Caco-2 (cell line): Measurements from ENCODE around the gene SLC35F1. TPM values are rescaled to one million over a fixed set of nuclear protein-coding genes. Genes with fewer than 3 reads are reported as not detected.

Source experiments
- BruUV-seq: library from RNA; stranded (reverse); fragments of 400-500 nt; replicated peaks from 2 replicates; lab custom pipeline; 2021; lab: Mats Ljungman, UMichigan
- CTCF ChIA-PET: fragments of 300-600 bp; sonication (Branson Sonifier 250); formaldehyde crosslinking; loops from one replicate; lab custom pipeline; 2022; ENCODE audit warnings: antibody characterized with exemption; lab: Charles Lee
- POLR2A ChIA-PET: fragments of 300-600 bp; sonication (Branson Sonifier 250); formaldehyde crosslinking; loops from one replicate; lab custom pipeline; 2022; ENCODE audit warnings: antibody characterized with exemption; lab: Charles Lee
- DNase-seq, 2 experiments: peaks; one replicate each; pipeline versions ENCODE4 v3.0.0 to v3.0.0-alpha.2; 2020 to 2022
- H3K27me3 ChIP-seq: replicated peaks from 2 replicates; pipeline ENCODE4 v1.6.0; 2011; ENCODE audit warnings: low read length; ENCODE audit not compliant: control insufficient read depth, insufficient read depth
- H3K36me3 ChIP-seq: 2 replicates; pipeline ENCODE4 v1.5.1; 2011; ENCODE audit warnings: low read length; ENCODE audit not compliant: control insufficient read depth, insufficient read depth
- H3K4me1 ChIP-seq: fragments of 250-450 bp; sonication (Bioruptor Pico); 2 replicates; pipeline ENCODE4 v1.5.1; 2020; ENCODE audit warnings: mild to moderate bottlenecking
- H3K4me3 ChIP-seq: 2 replicates; pipeline ENCODE4 v1.5.1; 2011; ENCODE audit warnings: low read depth, mild to moderate bottlenecking, control low read depth, low read length
- H3K9me3 ChIP-seq: fragments of 250-450 bp; sonication (Bioruptor Pico); 2 replicates; pipeline ENCODE4 v1.5.1; 2020; ENCODE audit warnings: mild to moderate bottlenecking, moderate library complexity
- H3K27ac Mint-ChIP-seq: one replicate; pipeline ENCODE4 v1.8.0; 2022; ENCODE audit warnings: mixed read lengths; ENCODE audit not compliant: unreplicated experiment
- H3K27me3 Mint-ChIP-seq: one replicate; pipeline ENCODE4 v1.8.0; 2022; ENCODE audit warnings: mixed read lengths; ENCODE audit not compliant: insufficient read depth, unreplicated experiment
- H3K36me3 Mint-ChIP-seq: one replicate; pipeline ENCODE4 v1.8.0; 2022; ENCODE audit warnings: mild to moderate bottlenecking, mixed read lengths; ENCODE audit not compliant: insufficient read depth, unreplicated experiment
- H3K4me1 Mint-ChIP-seq: one replicate; pipeline ENCODE4 v1.8.0; 2022; ENCODE audit warnings: low read depth, mixed read lengths; ENCODE audit not compliant: unreplicated experiment
- H3K4me3 Mint-ChIP-seq: one replicate; pipeline ENCODE4 v1.8.0; 2022; ENCODE audit warnings: mild to moderate bottlenecking, moderate library complexity, mixed read lengths; ENCODE audit not compliant: unreplicated experiment
- H3K9me3 Mint-ChIP-seq: one replicate; pipeline ENCODE4 v1.8.0; 2022; ENCODE audit warnings: mixed read lengths; ENCODE audit not compliant: unreplicated experiment
- intact Hi-C: fragments of 100-400 bp; cut with micrococcal nuclease; formaldehyde crosslinking; loops from one replicate; pipeline ENCODE4 v1.10.0; 2022; ENCODE audit not compliant: unreplicated experiment
- total RNA-seq: library from RNA; stranded (reverse); gene quantifications from 2 replicates; pipeline ENCODE4 v1.2.3, GENCODE V29; 2022
- TF ChIP-seq, protein P1 (sequence below), 2 experiments: fragments of 200-600 bp in 1 of 2; IDR thresholded peaks; 1 replicate in 1 of 2; 2 replicates in 1 of 2; pipeline versions ENCODE4 v1.5.1 to v1.8.0; 2011 to 2022; ENCODE audit warnings: antibody characterized with exemption in 1 of 2, control low read depth in 1 of 2, inconsistent platforms in 1 of 2, low read depth in 1 of 2, low read length in 1 of 2, mild to moderate bottlenecking in 1 of 2, moderate library complexity in 1 of 2; ENCODE audit not compliant: insufficient read depth in 1 of 2, severe bottlenecking in 1 of 2, unreplicated experiment in 1 of 2

Gene SLC35F1
- total RNA-seq, 1 experiment from 2014 or later: not detected

GRCh38 chr6:117930645-117931044 is 23.6 kb downstream of the SLC35F1 start:
- no TSS peak for BruUV-seq
- no peaks in the 10 kb centered on the region for H3K36me3 ChIP-seq
- TF ChIP-seq, protein P1, sequence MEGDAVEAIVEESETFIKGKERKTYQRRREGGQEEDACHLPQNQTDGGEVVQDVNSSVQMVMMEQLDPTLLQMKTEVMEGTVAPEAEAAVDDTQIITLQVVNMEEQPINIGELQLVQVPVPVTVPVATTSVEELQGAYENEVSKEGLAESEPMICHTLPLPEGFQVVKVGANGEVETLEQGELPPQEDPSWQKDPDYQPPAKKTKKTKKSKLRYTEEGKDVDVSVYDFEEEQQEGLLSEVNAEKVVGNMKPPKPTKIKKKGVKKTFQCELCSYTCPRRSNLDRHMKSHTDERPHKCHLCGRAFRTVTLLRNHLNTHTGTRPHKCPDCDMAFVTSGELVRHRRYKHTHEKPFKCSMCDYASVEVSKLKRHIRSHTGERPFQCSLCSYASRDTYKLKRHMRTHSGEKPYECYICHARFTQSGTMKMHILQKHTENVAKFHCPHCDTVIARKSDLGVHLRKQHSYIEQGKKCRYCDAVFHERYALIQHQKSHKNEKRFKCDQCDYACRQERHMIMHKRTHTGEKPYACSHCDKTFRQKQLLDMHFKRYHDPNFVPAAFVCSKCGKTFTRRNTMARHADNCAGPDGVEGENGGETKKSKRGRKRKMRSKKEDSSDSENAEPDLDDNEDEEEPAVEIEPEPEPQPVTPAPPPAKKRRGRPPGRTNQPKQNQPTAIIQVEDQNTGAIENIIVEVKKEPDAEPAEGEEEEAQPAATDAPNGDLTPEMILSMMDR (IDR thresholded peaks at IDR 0.05; ENCODE audit: insufficient read depth in 1 of 2, low read depth in 1 of 2, low read length in 1 of 2, severe bottlenecking in 1 of 2, unreplicated experiment in 1 of 2): no peak
- no peak overlapping the region for H3K27ac Mint-ChIP-seq
- H3K27me3 Mint-ChIP-seq: no peaks in the 10 kb centered on the region
- ChIA-PET POLR2A (no interaction called here), CTCF (no interaction called here)
- no peak overlapping the region for H3K4me3 Mint-ChIP-seq
- H3K9me3 ChIP-seq: no peaks in the 10 kb centered on the region
- H3K4me1 ChIP-seq: no peaks in the 10 kb centered on the region
- intact Hi-C loops: no loop called here
- H3K4me3 ChIP-seq: no peak overlapping the region
- H3K36me3 Mint-ChIP-seq: no peaks in the 10 kb centered on the region
- peaks cover 27% of the 10 kb centered on the region for H3K9me3 Mint-ChIP-seq
- DNase-seq: no peak
- no peaks in the 10 kb centered on the region for H3K27me3 ChIP-seq
- H3K4me1 Mint-ChIP-seq: no peaks in the 10 kb centered on the region

GRCh38 chr6:117932001-117932400 is 24.9 kb downstream of the SLC35F1 start:
- intact Hi-C loops: no loop called here
- no peak overlapping the region for H3K27ac Mint-ChIP-seq
- H3K9me3 Mint-ChIP-seq: peaks cover 16% of the 10 kb centered on the region
- H3K4me3 Mint-ChIP-seq: no peak overlapping the region
- Histone ChIP-seq H3K36me3 (no peaks in the 10 kb centered on the region), H3K27me3 (no peaks in the 10 kb centered on the region), H3K9me3 (no peaks in the 10 kb centered on the region), H3K4me1 (no peaks in the 10 kb centered on the region), H3K4me3 (no peak overlapping the region)
- BruUV-seq: no TSS peak
- TF ChIP-seq, protein P1 (IDR thresholded peaks at IDR 0.05; ENCODE audit: insufficient read depth in 1 of 2, low read depth in 1 of 2, low read length in 1 of 2, severe bottlenecking in 1 of 2, unreplicated experiment in 1 of 2): no peak
- ChIA-PET POLR2A (no interaction called here), CTCF (interaction anchor here (0.6 kb wide), 1 partner anchor 90 kb away, joined by 3 read pairs; no protein-coding TSS in a partner anchor)
- no peak for DNase-seq
- no peaks in the 10 kb centered on the region for H3K36me3 Mint-ChIP-seq
- no peaks in the 10 kb centered on the region for H3K27me3 Mint-ChIP-seq
- no peaks in the 10 kb centered on the region for H3K4me1 Mint-ChIP-seq

GRCh38 chr6:117932676-117933075 is 25.6 kb downstream of the SLC35F1 start:
- intact Hi-C loops: no loop called here
- no peak overlapping the region for H3K4me3 ChIP-seq
- Mint-ChIP-seq H3K9me3 (peaks cover 10% of the 10 kb centered on the region), H3K4me1 (no peaks in the 10 kb centered on the region), H3K27ac (no peak overlapping the region), H3K4me3 (no peak overlapping the region), H3K36me3 (no peaks in the 10 kb centered on the region), H3K27me3 (no peaks in the 10 kb centered on the region)
- no TSS peak for BruUV-seq
- no peaks in the 10 kb centered on the region for H3K9me3 ChIP-seq
- ChIA-PET POLR2A (no interaction called here), CTCF (interaction anchor here (0.6 kb wide), 1 partner anchor 90 kb away, joined by 3 read pairs; no protein-coding TSS in a partner anchor)
- no peaks in the 10 kb centered on the region for H3K4me1 ChIP-seq
- H3K27me3 ChIP-seq: no peaks in the 10 kb centered on the region
- TF ChIP-seq, protein P1 (IDR thresholded peaks at IDR 0.05; ENCODE audit: insufficient read depth in 1 of 2, low read depth in 1 of 2, low read length in 1 of 2, severe bottlenecking in 1 of 2, unreplicated experiment in 1 of 2): no peak
- no peaks in the 10 kb centered on the region for H3K36me3 ChIP-seq
- DNase-seq: no peak
